ENCODE measurements around the gene LMO7.

DNA sequence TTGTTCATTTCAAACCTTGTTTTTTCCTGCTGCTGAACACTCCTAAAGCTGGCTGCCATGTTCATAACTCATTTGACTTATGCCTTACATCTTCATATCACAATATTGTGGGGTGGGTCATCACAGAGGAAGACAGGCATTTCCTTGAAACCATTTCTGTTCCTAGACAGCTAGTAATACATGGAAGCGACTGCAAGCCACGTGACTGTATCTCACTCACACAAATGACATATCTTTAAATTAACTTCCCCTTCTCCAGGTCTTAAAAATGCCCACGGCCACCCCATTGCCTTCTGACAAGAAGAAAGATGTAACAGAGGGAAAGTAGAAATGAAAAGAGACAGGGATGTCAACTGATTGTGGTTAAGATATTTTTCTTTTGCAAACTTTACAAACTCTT lies 236.8 kb downstream of the LMO7 start:
- TF ChIP-seq, protein P1, sequence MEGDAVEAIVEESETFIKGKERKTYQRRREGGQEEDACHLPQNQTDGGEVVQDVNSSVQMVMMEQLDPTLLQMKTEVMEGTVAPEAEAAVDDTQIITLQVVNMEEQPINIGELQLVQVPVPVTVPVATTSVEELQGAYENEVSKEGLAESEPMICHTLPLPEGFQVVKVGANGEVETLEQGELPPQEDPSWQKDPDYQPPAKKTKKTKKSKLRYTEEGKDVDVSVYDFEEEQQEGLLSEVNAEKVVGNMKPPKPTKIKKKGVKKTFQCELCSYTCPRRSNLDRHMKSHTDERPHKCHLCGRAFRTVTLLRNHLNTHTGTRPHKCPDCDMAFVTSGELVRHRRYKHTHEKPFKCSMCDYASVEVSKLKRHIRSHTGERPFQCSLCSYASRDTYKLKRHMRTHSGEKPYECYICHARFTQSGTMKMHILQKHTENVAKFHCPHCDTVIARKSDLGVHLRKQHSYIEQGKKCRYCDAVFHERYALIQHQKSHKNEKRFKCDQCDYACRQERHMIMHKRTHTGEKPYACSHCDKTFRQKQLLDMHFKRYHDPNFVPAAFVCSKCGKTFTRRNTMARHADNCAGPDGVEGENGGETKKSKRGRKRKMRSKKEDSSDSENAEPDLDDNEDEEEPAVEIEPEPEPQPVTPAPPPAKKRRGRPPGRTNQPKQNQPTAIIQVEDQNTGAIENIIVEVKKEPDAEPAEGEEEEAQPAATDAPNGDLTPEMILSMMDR (IDR thresholded peaks at IDR 0.05; ENCODE audit: control extremely low read depth in 1 of 3, insufficient read depth in 1 of 3, low read depth in 1 of 3, low read length in 3 of 3): no peak
- TF ChIP-seq POLR2A (IDR thresholded peaks at IDR 0.05; ENCODE audit: control extremely low read depth in 1 of 2, low read depth in 2 of 2, low read length in 2 of 2) (no peak), SP1 (IDR thresholded peaks at IDR 0.05; ENCODE audit: low read depth, low read length) (no peak), RFX5 (IDR thresholded peaks at IDR 0.05; ENCODE audit: borderline replicate concordance, low read depth, low read length) (no peak), CBX5 (IDR thresholded peaks at IDR 0.05; ENCODE audit: low read depth, low read length) (no peak), YY1 (IDR thresholded peaks at IDR 0.05; ENCODE audit: low read depth, low read length) (no peak), JUND (IDR thresholded peaks at IDR 0.05; ENCODE audit: low read length) (no peak), ASH2L (IDR thresholded peaks at IDR 0.05; ENCODE audit: low read length) (no peak), POLR2AphosphoS5 (IDR thresholded peaks at IDR 0.05; ENCODE audit: low read depth, low read length) (no peak), KDM1A (IDR thresholded peaks at IDR 0.05; ENCODE audit: borderline replicate concordance, low read length) (no peak), EZH2 (IDR thresholded peaks at IDR 0.05; ENCODE audit: low read depth, low read length, severe bottlenecking) (no peak), TBP (IDR thresholded peaks at IDR 0.05; ENCODE audit: low read depth, low read length) (no peak)
- TF ChIP-seq, protein P2, sequence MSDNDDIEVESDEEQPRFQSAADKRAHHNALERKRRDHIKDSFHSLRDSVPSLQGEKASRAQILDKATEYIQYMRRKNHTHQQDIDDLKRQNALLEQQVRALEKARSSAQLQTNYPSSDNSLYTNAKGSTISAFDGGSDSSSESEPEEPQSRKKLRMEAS (IDR thresholded peaks at IDR 0.05): no peak
